GM12878 (cell line): ENCODE results near the gene COQ10B. TPM values are rescaled to one million over a fixed set of nuclear protein-coding genes. Genes with fewer than 3 reads are reported as not detected.

ENCODE experiments used
- BCL11A ChIP-seq: IDR thresholded peaks from 2 replicates; pipeline ENCODE4 v1.6.1; 2011; ENCODE audit warnings: low read depth, low read length
- BRCA1 ChIP-seq: IDR thresholded peaks from 2 replicates; pipeline ENCODE4 v1.6.1; 2011; ENCODE audit warnings: low read depth, low read length, improper control_type of control experiment
- EP300 ChIP-seq, 2 experiments: fragments of 150-350 bp in 1 of 2; IDR thresholded peaks; 2 replicates each; pipeline ENCODE4 v1.6.1; 2011 to 2012; ENCODE audit warnings: low read depth in 2 of 2, low read length in 2 of 2, borderline replicate concordance in 1 of 2, improper control_type of control experiment in 1 of 2, inconsistent platforms in 1 of 2; ENCODE audit not compliant: control insufficient read depth in 1 of 2
- GATAD2B ChIP-seq: fragments of 450-650 bp; conservative IDR thresholded peaks from 2 replicates; pipeline ENCODE4 v1.6.1; 2017; ENCODE audit warnings: low read depth, mild to moderate bottlenecking, moderate library complexity
- HDAC6 ChIP-seq: fragments of 200-600 bp; sonication (generic); IDR thresholded peaks from one replicate; pipeline ENCODE4 v1.8.0; 2017; ENCODE audit warnings: antibody characterized with exemption; ENCODE audit not compliant: unreplicated experiment
- LARP7 ChIP-seq: fragments of 450-650 bp; IDR thresholded peaks from 2 replicates; pipeline ENCODE4 v1.6.1; 2017; ENCODE audit warnings: mild to moderate bottlenecking
- MTA3 ChIP-seq: IDR thresholded peaks from 2 replicates; pipeline ENCODE4 v1.6.1; 2012; ENCODE audit warnings: low read length, inconsistent platforms, borderline replicate concordance
- PML ChIP-seq: IDR thresholded peaks from 2 replicates; pipeline ENCODE4 v1.6.1; 2012; ENCODE audit warnings: low read length, inconsistent platforms
- SP1 ChIP-seq: IDR thresholded peaks from one replicate; pipeline ENCODE4 v1.6.1; 2011; ENCODE audit warnings: low read depth, low read length
- SPI1 ChIP-seq: IDR thresholded peaks from 2 replicates; pipeline ENCODE4 v1.6.1; 2011; ENCODE audit warnings: low read depth, mild to moderate bottlenecking, low read length, moderate library complexity, borderline replicate concordance; ENCODE audit not compliant: insufficient read depth
- WRNIP1 ChIP-seq: IDR thresholded peaks from 2 replicates; pipeline ENCODE4 v1.6.1; 2011; ENCODE audit warnings: low read depth, low read length, improper control_type of control experiment, borderline replicate concordance
- ZNF384 ChIP-seq: IDR thresholded peaks from 2 replicates; pipeline ENCODE4 v1.6.1; 2012; ENCODE audit warnings: low read depth, mild to moderate bottlenecking, low read length, improper control_type of control experiment, borderline replicate concordance
- polyA plus RNA-seq, 11 experiments: library from polyadenylated mRNA; depleted of rRNA in 4 of 11; unstranded in 6 of 11; stranded (reverse) in 5 of 11; fragments of >200 nt; fragmentation: Nextera tagmentation in 4 of 11; fragmentation: Illumina TruSeq in 1 of 11; extraction: Ambion mirVana in 4 of 11; extraction: Trizol in 1 of 11; gene quantifications; 1 replicate in 1 of 11; 2 replicates in 10 of 11; pipeline versions ENCODE4 v1.2.1 to v1.2.3, GENCODE V29; 2011 to 2016; ENCODE audit warnings: inconsistent platforms in 2 of 11, missing spikeins in 2 of 11, low read depth in 1 of 11
- total RNA-seq, 4 experiments: library from RNA; depleted of rRNA in 3 of 4; stranded (reverse); fragments of >200 nt in 3 of 4; fragmentation: Illumina TruSeq in 1 of 4; extraction: Trizol in 1 of 4; gene quantifications; 2 replicates each; pipeline versions ENCODE4 v1.2.1 to v1.2.3, GENCODE V29; 2013 to 2021
- TF ChIP-seq, protein P1 (sequence below): fragments of 450-650 bp; IDR thresholded peaks from 2 replicates; pipeline ENCODE4 v1.6.1; 2016; ENCODE audit warnings: mild to moderate bottlenecking
- TF ChIP-seq, protein P2 (sequence below): IDR thresholded peaks from 2 replicates; pipeline ENCODE4 v1.6.1; 2012; ENCODE audit warnings: low read depth, low read length, improper control_type of control experiment
- TF ChIP-seq, protein P3 (sequence below): IDR thresholded peaks from 2 replicates; pipeline ENCODE4 v1.6.1; 2011; ENCODE audit warnings: low read depth, mild to moderate bottlenecking, low read length, moderate library complexity, borderline replicate concordance; ENCODE audit errors: extremely low read depth
- TF ChIP-seq, protein P4 (sequence below): fragments of 150-350 bp; IDR thresholded peaks from 2 replicates; pipeline ENCODE4 v1.6.1; 2014; ENCODE audit warnings: mild to moderate bottlenecking, low read depth, low read length
- TF ChIP-seq, protein P5 (sequence below): fragments of 450-650 bp; IDR thresholded peaks from 2 replicates; pipeline ENCODE4 v1.6.1; 2017; ENCODE audit warnings: mild to moderate bottlenecking, moderate library complexity
- TF ChIP-seq, protein P6 (sequence below): fragments of 450-650 bp; IDR thresholded peaks from 2 replicates; pipeline ENCODE4 v1.6.1; 2016; ENCODE audit warnings: mild to moderate bottlenecking

The COQ10B gene
- total and polyA plus RNA-seq, 10 of the 15 experiments (the other 5 are each of a cell fraction or from before 2014, with no cell fraction given): 3.6 to 23.2 (median 13.2) TPM

DNA sequence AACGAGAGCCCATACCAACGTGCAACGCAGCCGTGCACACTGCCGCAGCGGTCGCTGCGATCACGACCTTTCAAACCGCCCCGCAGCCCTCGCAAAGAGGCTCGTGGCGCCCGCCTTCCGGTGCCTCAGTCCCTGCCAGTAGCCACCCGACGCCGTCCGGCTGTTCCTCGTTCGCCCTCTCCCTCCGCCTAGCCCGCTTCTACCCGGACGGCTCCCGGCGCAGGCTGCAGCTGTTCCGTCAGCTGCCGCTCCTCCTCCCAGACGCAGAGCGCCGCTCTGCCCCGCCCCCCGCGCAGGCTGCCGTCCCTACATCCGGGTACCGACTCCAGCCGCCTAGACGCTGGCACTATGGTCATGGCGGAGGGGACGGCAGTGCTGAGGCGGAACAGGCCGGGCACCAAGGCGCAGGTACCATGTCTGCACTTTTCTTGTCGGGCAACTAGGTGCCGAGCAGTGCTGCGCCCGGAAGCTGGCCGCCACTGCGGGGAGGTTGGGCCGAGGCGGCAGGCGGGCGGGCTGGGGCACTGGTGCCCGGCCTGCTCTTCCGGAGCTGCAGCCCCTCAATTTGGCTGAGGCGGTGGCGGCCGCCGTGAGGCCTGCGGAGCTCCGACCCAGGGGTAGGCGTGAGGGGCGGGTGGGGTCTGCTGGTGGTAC lies 62.5 kb downstream of the COQ10B start, which contains the start of gene MOB4 (continued):
- TF ChIP-seq EP300 (IDR thresholded peaks at IDR 0.05; ENCODE audit: borderline replicate concordance in 1 of 2, control insufficient read depth in 1 of 2, low read depth in 2 of 2, low read length in 2 of 2) (peak in 1 of 2 experiments; percentile 99; a peak in 2 of 4 replicates), HDAC6 (no peak), ZNF384 (no peak), BCL11A (no peak), SP1 (peak; percentile 81), LARP7 (peak; percentile 98), WRNIP1 (no peak), SPI1 (peak; percentile 22; the same call in 1 of the 2 replicates), MTA3 (no peak), PML (peak; percentile 95), BRCA1 (no peak), GATAD2B (peak; percentile 95; the same call in 1 of the 2 replicates)
- TF ChIP-seq, protein P1, sequence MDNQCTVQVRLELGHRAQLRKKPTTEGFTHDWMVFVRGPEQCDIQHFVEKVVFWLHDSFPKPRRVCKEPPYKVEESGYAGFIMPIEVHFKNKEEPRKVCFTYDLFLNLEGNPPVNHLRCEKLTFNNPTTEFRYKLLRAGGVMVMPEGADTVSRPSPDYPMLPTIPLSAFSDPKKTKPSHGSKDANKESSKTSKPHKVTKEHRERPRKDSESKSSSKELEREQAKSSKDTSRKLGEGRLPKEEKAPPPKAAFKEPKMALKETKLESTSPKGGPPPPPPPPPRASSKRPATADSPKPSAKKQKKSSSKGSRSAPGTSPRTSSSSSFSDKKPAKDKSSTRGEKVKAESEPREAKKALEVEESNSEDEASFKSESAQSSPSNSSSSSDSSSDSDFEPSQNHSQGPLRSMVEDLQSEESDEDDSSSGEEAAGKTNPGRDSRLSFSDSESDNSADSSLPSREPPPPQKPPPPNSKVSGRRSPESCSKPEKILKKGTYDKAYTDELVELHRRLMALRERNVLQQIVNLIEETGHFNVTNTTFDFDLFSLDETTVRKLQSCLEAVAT: peak; percentile 48; the same call in 1 of the 2 replicates
- TF ChIP-seq, protein P2, sequence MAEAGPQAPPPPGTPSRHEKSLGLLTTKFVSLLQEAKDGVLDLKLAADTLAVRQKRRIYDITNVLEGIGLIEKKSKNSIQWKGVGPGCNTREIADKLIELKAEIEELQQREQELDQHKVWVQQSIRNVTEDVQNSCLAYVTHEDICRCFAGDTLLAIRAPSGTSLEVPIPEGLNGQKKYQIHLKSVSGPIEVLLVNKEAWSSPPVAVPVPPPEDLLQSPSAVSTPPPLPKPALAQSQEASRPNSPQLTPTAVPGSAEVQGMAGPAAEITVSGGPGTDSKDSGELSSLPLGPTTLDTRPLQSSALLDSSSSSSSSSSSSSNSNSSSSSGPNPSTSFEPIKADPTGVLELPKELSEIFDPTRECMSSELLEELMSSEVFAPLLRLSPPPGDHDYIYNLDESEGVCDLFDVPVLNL: peak; percentile 37; the same call in 1 of the 2 replicates
- TF ChIP-seq, protein P3, sequence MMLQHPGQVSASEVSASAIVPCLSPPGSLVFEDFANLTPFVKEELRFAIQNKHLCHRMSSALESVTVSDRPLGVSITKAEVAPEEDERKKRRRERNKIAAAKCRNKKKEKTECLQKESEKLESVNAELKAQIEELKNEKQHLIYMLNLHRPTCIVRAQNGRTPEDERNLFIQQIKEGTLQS: no peak
- TF ChIP-seq, protein P4, sequence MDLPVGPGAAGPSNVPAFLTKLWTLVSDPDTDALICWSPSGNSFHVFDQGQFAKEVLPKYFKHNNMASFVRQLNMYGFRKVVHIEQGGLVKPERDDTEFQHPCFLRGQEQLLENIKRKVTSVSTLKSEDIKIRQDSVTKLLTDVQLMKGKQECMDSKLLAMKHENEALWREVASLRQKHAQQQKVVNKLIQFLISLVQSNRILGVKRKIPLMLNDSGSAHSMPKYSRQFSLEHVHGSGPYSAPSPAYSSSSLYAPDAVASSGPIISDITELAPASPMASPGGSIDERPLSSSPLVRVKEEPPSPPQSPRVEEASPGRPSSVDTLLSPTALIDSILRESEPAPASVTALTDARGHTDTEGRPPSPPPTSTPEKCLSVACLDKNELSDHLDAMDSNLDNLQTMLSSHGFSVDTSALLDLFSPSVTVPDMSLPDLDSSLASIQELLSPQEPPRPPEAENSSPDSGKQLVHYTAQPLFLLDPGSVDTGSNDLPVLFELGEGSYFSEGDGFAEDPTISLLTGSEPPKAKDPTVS: peak; percentile 78; the same call in 1 of the 2 replicates
- TF ChIP-seq, protein P5, sequence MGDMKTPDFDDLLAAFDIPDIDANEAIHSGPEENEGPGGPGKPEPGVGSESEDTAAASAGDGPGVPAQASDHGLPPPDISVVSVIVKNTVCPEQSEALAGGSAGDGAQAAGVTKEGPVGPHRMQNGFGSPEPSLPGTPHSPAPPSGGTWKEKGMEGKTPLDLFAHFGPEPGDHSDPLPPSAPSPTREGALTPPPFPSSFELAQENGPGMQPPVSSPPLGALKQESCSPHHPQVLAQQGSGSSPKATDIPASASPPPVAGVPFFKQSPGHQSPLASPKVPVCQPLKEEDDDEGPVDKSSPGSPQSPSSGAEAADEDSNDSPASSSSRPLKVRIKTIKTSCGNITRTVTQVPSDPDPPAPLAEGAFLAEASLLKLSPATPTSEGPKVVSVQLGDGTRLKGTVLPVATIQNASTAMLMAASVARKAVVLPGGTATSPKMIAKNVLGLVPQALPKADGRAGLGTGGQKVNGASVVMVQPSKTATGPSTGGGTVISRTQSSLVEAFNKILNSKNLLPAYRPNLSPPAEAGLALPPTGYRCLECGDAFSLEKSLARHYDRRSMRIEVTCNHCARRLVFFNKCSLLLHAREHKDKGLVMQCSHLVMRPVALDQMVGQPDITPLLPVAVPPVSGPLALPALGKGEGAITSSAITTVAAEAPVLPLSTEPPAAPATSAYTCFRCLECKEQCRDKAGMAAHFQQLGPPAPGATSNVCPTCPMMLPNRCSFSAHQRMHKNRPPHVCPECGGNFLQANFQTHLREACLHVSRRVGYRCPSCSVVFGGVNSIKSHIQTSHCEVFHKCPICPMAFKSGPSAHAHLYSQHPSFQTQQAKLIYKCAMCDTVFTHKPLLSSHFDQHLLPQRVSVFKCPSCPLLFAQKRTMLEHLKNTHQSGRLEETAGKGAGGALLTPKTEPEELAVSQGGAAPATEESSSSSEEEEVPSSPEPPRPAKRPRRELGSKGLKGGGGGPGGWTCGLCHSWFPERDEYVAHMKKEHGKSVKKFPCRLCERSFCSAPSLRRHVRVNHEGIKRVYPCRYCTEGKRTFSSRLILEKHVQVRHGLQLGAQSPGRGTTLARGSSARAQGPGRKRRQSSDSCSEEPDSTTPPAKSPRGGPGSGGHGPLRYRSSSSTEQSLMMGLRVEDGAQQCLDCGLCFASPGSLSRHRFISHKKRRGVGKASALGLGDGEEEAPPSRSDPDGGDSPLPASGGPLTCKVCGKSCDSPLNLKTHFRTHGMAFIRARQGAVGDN: peak; percentile 96
- TF ChIP-seq, protein P6, sequence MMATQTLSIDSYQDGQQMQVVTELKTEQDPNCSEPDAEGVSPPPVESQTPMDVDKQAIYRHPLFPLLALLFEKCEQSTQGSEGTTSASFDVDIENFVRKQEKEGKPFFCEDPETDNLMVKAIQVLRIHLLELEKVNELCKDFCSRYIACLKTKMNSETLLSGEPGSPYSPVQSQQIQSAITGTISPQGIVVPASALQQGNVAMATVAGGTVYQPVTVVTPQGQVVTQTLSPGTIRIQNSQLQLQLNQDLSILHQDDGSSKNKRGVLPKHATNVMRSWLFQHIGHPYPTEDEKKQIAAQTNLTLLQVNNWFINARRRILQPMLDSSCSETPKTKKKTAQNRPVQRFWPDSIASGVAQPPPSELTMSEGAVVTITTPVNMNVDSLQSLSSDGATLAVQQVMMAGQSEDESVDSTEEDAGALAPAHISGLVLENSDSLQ: peak; percentile 85
